PC-3 (cell line): ENCODE results near the gene GRK6. TPM values are rescaled to one million over a fixed set of nuclear protein-coding genes. Genes with fewer than 3 reads are reported as not detected.

Source experiments
- ATAC-seq: fragments of 200-7000 bp; cut with Tn5 transposase; 2 replicates; pipeline ENCODE4 v1.9.1; 2020; ENCODE audit warnings: mild to moderate bottlenecking, moderate library complexity
- BruUV-seq: library from RNA; stranded (reverse); fragments of 400-500 nt; replicated peaks from 2 replicates; lab custom pipeline; 2021; lab: Mats Ljungman, UMichigan
- CTCF ChIA-PET: fragments of 300-600 bp; sonication (Branson Sonifier 250); formaldehyde crosslinking; loops from one replicate; lab custom pipeline; 2022; ENCODE audit warnings: antibody characterized with exemption; lab: Charles Lee
- POLR2A ChIA-PET: fragments of 300-600 bp; sonication (Branson Sonifier 250); formaldehyde crosslinking; loops from one replicate; lab custom pipeline; 2022; ENCODE audit warnings: antibody characterized with exemption; ENCODE audit not compliant: unreplicated experiment; lab: Charles Lee
- DNase-seq: peaks from one replicate; pipeline ENCODE4 v3.0.0-alpha.2; 2015
- H2AFZ ChIP-seq: fragments of 300-600 bp; sonication (generic); 2 replicates; pipeline ENCODE4 v1.6.0; 2016; ENCODE audit warnings: antibody characterized with exemption, low read length
- H3F3A ChIP-seq: fragments of 300-600 bp; sonication (generic); one replicate; pipeline ENCODE4 v1.6.0; 2017; ENCODE audit warnings: antibody characterized with exemption, low read length, control low read depth, mild to moderate bottlenecking; ENCODE audit not compliant: unreplicated experiment
- H3K27ac ChIP-seq: fragments of 300-600 bp; sonication (generic); 2 replicates; pipeline ENCODE4 v1.5.1; 2016; ENCODE audit warnings: mild to moderate bottlenecking, low read length
- H3K27me3 ChIP-seq: fragments of 300-600 bp; sonication (generic); 2 replicates; pipeline ENCODE4 v1.6.1; 2016; ENCODE audit warnings: low read length, mixed read lengths
- H3K36me3 ChIP-seq: fragments of 300-600 bp; sonication (generic); 2 replicates; pipeline ENCODE4 v1.6.1; 2016; ENCODE audit warnings: low read depth, mixed run types, low read length, mixed read lengths
- H3K4me1 ChIP-seq: fragments of 300-600 bp; sonication (generic); 2 replicates; pipeline ENCODE4 v1.5.1; 2016; ENCODE audit warnings: low read length; ENCODE audit not compliant: insufficient read depth
- H3K4me2 ChIP-seq: fragments of 300-600 bp; sonication (generic); 2 replicates; pipeline ENCODE4 v1.6.0; 2016; ENCODE audit warnings: low read length
- H3K4me3 ChIP-seq: fragments of 300-600 bp; sonication (generic); 2 replicates; pipeline ENCODE4 v1.5.1; 2016; ENCODE audit warnings: mild to moderate bottlenecking, low read length, mixed read lengths
- H3K79me2 ChIP-seq: fragments of 300-600 bp; sonication (generic); 2 replicates; pipeline ENCODE4 v1.6.1; 2017; ENCODE audit warnings: low read length, mixed read lengths
- H3K9ac ChIP-seq: fragments of 300-600 bp; sonication (generic); 2 replicates; pipeline ENCODE4 v1.6.0; 2016; ENCODE audit warnings: mild to moderate bottlenecking, low read length
- H3K9me2 ChIP-seq: fragments of 300-600 bp; sonication (generic); replicated peaks from 2 replicates; pipeline ENCODE4 v1.6.1; 2016; ENCODE audit warnings: mixed run types, low read length, mixed read lengths
- H3K9me3 ChIP-seq: fragments of 300-600 bp; sonication (generic); 2 replicates; pipeline ENCODE4 v1.6.1; 2016; ENCODE audit warnings: low read length, mixed read lengths
- H4K20me1 ChIP-seq: fragments of 300-600 bp; sonication (generic); 2 replicates; pipeline ENCODE4 v1.6.1; 2016; ENCODE audit warnings: low read length, mixed read lengths
- EZH2 ChIP-seq: fragments of 300-600 bp; sonication (generic); IDR thresholded peaks from one replicate; pipeline ENCODE4 v1.6.1; 2017; ENCODE audit warnings: antibody characterized with exemption, mild to moderate bottlenecking, low read length; ENCODE audit not compliant: unreplicated experiment
- EZH2phosphoT487 ChIP-seq: fragments of 300-600 bp; sonication (generic); IDR thresholded peaks from 2 replicates; pipeline ENCODE4 v1.6.1; 2018; ENCODE audit warnings: mild to moderate bottlenecking, antibody characterized with exemption, low read length, borderline replicate concordance
- intact Hi-C: fragments of 100-400 bp; cut with micrococcal nuclease; formaldehyde crosslinking; loops from 2 replicates; pipeline ENCODE4 v1.9.0; 2023
- total RNA-seq: library from RNA; depleted of rRNA; stranded (reverse); fragments of >200 nt; gene quantifications from 2 replicates; pipeline ENCODE4 v1.2.3, GENCODE V29; 2014
- TF ChIP-seq, protein P1 (sequence below): fragments of 300-600 bp; sonication (generic); conservative IDR thresholded peaks from 2 replicates; pipeline ENCODE4 v1.5.1; 2017; ENCODE audit warnings: antibody characterized with exemption, low read depth, mild to moderate bottlenecking, low read length

The GRK6 gene
- total RNA-seq, 1 experiment from 2014 or later, result 69.9 TPM

DNA sequence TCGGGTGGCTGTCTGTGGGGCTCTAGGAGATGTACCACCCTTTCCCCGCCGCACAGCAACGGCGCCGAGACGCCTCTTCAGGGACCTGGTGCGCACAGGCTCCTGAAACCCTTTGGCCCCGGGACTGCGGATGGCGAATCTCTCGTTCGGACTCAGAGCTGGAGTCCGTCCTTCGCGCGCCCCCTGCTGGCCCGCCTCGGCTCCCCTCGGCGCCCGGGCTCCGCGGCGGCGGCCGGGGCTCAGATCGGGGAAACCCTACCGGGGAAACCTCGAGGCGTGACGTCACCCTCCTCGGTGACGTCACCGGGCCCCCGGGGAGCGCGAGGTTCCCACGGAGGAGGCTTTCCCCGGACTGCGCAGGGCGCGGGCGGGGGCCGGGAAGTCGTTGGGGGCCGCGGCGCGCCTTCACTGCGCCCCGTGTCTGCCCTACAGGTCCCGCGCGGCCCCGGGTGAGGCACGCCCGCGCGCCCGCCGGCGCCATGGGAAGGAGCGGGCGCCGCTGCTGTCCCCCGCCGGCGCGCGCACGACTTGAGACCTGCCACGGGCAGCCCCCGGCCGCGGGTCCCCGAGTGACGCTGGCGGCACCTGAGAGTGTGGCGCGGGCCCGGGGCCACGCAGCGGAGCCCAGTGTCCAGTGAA is 28.0 kb downstream of the GRK6 start:
- DNase-seq (peak; percentile 94), ATAC-seq (peak; percentile 48)
- TF ChIP-seq EZH2phosphoT487 (0 out of 2 replicates have a peak, but pooled peaks have one; percentile 5), EZH2 (no peak)
- TF ChIP-seq, protein P1, sequence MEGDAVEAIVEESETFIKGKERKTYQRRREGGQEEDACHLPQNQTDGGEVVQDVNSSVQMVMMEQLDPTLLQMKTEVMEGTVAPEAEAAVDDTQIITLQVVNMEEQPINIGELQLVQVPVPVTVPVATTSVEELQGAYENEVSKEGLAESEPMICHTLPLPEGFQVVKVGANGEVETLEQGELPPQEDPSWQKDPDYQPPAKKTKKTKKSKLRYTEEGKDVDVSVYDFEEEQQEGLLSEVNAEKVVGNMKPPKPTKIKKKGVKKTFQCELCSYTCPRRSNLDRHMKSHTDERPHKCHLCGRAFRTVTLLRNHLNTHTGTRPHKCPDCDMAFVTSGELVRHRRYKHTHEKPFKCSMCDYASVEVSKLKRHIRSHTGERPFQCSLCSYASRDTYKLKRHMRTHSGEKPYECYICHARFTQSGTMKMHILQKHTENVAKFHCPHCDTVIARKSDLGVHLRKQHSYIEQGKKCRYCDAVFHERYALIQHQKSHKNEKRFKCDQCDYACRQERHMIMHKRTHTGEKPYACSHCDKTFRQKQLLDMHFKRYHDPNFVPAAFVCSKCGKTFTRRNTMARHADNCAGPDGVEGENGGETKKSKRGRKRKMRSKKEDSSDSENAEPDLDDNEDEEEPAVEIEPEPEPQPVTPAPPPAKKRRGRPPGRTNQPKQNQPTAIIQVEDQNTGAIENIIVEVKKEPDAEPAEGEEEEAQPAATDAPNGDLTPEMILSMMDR, result peak; percentile 83
- ChIA-PET CTCF (interaction anchor here (0.6 to 3.4 kb wide), 9 partner anchors 10 to 919 kb away, joined by 3 to 36 read pairs (median 5); partner anchors contain the start of gene PDLIM7), POLR2A (interaction anchor here (0.5 to 1.1 kb wide), 3 partner anchors 43 to 52 kb away, joined by 3 to 4 read pairs (median 3); partner anchors contain the start of gene PDLIM7)
- Histone ChIP-seq H4K20me1 (peaks cover 14% of the 10 kb centered on the region; the same call in 1 of the 2 replicates), H3K27ac (peak overlapping the region; percentile 60), H3K36me3 (peaks cover 5% of the 10 kb centered on the region), H3K4me1 (peaks cover 16% of the 10 kb centered on the region; the same call in 1 of the 2 replicates), H3K9me2 (no peaks in the 10 kb centered on the region), H2AFZ (peak overlapping the region; percentile 92), H3K27me3 (no peaks in the 10 kb centered on the region), H3K4me3 (peak overlapping the region; percentile 88), H3K9me3 (no peaks in the 10 kb centered on the region), H3K79me2 (peaks cover 6% of the 10 kb centered on the region; the same call in 1 of the 2 replicates), H3K4me2 (peak overlapping the region; percentile 99), H3K9ac (peak overlapping the region; percentile 80), H3F3A (peaks cover 8% of the 10 kb centered on the region)
- intact Hi-C loops, result loop anchor here (1.0 to 2.0 kb wide), 6 partner anchors 28 to 146 kb away; partner anchors contain the start of gene GRK6
- no TSS peak for BruUV-seq

DNA sequence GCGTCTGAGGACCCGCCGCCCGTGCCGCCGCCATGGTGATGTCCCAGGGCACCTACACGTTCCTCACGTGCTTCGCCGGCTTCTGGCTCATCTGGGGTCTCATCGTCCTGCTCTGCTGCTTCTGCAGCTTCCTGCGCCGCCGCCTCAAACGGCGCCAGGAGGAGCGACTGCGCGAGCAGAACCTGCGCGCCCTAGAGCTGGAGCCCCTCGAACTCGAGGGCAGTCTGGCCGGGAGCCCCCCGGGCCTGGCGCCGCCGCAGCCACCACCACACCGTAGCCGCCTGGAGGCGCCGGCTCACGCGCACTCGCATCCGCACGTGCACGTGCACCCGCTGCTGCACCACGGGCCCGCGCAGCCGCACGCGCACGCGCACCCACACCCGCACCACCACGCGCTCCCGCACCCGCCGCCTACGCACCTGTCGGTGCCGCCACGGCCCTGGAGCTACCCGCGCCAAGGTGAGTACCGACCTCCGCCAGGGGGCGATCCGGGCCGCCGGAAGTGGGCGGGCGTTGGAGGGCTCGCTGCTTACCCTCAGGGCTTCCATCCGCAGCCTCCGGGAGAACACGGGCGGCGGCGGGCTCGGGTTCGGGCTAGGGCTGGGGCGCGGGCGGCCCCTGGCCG is 28.7 kb downstream of the GRK6 start:
- Histone ChIP-seq H3K9ac (peak overlapping the region; percentile 80), H3K9me3 (no peaks in the 10 kb centered on the region), H4K20me1 (peaks cover 14% of the 10 kb centered on the region; the same call in 1 of the 2 replicates), H3K4me2 (peak overlapping the region; percentile 99), H3K36me3 (peaks cover 5% of the 10 kb centered on the region), H2AFZ (peak overlapping the region; percentile 92), H3K9me2 (no peaks in the 10 kb centered on the region), H3K79me2 (no peaks in the 10 kb centered on the region), H3K4me1 (peaks cover 16% of the 10 kb centered on the region; the same call in 1 of the 2 replicates), H3K27ac (peak overlapping the region; percentile 60), H3K4me3 (peak overlapping the region; percentile 88), H3K27me3 (no peaks in the 10 kb centered on the region), H3F3A (peaks cover 8% of the 10 kb centered on the region)
- no TSS peak for BruUV-seq
- POLR2A ChIA-PET, result interaction anchor here (1.1 kb wide), 1 partner anchor 42 kb away, joined by 3 read pairs; the partner anchor contains the start of gene PDLIM7
- ATAC-seq, result peak; percentile 45
- DNase-seq, result peak; percentile 82
- intact Hi-C loops, result loop anchor here (1.0 to 2.0 kb wide), 4 partner anchors 28 to 146 kb away; partner anchors contain the start of gene GRK6
- TF ChIP-seq EZH2 (no peak), EZH2phosphoT487 (0 out of 2 replicates have a peak, but pooled peaks have one; percentile 12)
- TF ChIP-seq, protein P1, result peak; percentile 68
- CTCF ChIA-PET, result interaction anchor here (0.6 to 3.4 kb wide), 11 partner anchors 9 to 919 kb away, joined by 3 to 36 read pairs (median 5); partner anchors contain the start of gene PDLIM7
